ENCODE data around the gene LMTK3.

The LMTK3 gene

DNA sequence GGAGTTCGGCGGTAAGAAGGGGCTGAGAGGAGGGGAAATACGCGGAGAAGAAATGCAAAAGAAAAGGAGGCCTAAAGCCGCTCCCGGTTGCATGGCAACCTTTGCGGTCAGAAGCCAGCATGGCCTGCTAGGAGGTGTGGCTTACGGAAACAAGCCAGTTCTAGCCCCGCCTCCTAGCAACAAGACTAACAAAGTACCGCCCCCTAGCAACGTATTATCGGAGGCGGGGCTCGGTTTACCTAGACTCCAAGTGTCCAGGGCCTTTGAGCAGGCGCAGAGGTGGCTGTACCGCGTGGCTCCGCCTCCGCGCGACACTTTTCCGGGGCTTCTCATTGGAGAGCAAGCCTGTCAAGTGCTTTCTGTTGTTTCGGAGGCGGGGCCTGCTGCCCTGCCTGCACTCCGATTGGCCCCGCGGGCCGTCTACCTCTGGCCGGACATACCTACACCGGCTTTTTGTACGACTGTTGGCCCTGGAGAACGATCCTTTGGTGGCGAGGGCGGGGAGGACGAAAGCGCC is 42.8 kb downstream of the LMTK3 start:
- DNase-seq: peak; percentile 99

DNA sequence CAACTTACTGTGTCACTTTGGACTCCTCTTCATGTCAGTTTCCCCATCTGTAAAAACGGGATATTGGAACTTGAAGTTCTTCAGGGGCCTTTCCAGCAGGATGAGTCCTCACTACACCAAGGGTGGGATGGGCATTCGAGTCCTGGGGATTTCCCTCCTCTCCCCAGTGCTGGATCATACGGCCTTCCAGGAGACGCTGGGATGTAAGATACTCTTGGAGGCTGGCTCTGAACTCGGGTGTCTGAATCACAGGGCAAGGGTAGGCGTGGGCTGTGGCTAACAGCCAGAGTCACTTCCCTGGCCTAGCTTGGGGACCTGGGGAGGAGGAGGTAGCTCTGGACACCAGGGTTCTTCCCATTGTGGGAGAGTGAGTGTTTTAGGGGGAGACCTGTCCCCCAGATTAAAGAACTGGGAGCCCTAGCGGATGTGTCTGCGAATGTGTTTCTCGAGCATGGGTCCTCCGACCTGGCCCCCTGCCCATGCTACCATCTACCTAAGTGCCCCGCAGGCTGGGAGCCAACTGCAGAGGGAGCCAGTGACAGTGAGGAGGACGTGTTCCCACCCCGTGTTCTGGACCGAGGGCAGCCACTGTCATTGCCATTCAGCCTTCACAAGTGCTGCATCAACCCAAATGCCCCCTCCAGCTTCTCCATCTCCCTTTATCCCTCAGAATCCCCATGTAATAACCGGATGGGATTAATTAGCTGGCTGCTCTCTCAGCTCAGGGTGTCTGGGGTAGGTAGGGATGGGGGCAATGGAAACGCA is 44.9 kb downstream of the LMTK3 start:
- no peak for DNase-seq

DNA sequence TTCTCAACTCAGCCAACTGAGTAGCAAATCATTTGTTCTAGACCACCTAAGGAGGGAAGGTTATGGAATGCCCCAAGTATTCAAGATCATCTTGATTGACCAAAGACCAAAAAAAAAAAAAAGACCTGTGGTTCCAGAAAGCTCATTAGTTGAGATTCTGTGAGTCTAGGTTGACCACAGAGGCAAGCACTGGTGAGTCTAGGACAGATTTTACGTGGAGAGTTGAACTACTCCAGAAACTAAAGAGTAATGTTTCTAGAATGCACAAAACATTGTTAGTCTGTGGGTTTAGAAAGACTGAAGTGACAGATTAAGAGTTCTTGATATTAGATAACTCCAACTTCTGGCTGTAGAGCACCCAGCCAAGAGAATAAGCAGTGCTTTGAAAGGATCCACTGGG is 46.4 kb downstream of the LMTK3 start:
- no peak for DNase-seq

DNA sequence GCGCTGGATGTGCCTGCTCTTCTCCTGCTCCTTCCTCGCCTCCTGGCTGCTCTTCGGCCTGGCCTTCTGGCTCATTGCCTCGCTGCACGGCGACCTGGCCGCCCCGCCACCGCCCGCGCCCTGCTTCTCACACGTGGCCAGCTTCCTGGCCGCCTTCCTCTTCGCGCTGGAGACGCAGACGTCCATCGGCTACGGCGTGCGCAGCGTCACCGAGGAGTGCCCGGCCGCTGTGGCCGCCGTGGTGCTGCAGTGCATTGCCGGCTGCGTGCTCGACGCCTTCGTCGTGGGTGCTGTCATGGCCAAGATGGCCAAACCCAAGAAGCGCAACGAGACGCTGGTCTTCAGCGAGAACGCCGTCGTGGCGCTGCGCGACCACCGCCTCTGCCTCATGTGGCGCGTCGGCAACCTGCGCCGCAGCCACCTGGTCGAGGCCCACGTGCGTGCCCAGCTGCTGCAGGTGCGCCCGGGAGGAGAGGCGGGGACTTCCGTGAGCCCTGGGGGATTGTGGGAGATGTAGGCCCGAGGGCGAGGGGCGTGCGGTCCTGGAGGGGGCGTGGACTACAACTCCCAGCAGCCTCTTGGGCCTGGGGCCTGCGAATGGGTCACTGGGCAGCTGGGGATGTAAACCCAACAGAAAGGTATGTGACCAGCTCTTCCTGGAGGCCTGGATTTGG is 49.5 kb downstream of the LMTK3 start:
- DNase-seq: no peak

DNA sequence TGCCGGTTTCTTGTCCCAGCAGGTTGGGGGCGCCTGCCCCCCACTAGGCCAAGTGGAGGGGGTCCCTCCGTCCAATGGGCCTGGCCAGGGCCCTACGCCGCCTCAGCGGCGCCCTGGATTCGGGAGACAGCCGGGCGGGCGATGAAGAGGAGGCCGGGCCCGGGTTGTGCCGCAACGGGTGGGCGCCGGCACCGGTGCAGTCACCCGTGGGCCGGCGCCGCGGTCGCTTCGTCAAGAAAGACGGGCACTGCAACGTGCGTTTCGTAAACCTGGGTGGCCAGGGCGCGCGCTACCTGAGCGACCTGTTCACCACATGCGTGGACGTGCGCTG is 50.0 kb downstream of the LMTK3 start:
- DNase-seq: no peak

DNA sequence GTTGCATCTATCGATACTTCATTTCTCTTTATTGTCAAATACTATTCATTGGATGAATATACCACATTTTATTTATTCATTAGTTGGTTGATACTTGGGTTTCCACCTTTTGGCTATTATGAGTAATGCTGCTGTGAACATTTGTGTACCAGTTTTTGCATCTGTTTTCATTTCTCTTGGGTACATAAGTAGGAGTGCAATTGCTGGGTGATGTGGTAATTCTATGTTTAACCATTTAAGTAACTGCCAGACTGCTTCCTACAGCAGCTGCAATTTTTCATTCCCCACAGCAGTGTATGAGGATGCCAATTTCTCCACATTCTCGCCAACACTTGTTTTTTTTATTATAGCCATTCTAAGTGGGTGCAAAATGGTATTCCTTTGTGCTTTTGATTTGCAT is 53.6 kb downstream of the LMTK3 start:
- DNase-seq: no peak

DNA sequence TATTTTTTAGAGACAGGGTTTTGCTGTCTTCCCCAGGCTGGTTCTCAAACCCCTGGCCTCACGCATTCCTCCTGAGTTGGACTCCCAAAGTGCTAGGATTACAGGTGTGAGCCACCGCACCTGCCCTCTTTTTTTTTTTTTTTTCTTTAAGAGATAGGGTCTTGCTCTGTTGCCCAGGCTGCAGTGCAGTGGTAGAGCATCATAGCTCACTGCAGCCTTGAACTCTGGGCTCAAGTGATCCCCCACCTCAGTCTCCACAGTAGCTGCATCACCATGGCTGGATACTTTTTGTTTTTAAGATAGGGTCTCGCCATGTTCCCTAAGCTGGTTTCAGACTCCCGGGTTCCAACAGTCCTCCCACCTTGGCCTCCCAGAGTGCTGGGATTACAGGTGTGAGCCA is 54.8 kb downstream of the LMTK3 start:
- no peak for DNase-seq

DNA sequence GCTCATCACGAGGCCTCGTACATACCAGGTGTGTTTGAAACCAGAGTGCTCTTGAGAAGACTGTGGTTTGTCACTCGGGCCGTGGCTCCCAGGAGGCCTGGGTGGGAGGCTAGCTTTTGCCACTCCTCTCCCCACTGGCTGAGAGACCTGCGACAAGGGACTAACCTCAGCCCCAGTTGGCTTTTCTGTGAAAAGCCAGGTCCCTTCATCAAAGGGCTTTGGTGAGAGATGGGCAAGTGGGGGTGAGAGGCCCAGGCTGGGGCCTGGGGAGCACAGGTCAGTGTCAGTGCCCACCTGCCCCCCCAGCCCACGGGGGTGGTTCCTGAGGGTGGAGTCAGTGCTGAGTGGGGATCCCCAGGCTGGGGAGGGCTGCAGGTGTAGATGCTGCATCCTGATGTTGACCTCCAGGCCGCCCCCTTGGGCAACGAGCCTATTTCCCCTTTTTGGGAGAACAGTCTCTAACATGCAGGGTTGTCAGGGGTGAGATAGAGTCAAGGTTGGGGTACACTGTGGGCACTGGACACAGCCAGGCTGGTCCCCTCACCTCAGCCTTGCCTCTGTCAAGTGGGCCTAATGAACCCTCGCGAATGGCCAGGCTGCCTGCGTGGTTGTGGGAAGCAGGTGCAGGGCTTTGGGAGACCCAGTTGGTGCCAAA is 55.6 kb downstream of the LMTK3 start:
- no peak for DNase-seq

DNA sequence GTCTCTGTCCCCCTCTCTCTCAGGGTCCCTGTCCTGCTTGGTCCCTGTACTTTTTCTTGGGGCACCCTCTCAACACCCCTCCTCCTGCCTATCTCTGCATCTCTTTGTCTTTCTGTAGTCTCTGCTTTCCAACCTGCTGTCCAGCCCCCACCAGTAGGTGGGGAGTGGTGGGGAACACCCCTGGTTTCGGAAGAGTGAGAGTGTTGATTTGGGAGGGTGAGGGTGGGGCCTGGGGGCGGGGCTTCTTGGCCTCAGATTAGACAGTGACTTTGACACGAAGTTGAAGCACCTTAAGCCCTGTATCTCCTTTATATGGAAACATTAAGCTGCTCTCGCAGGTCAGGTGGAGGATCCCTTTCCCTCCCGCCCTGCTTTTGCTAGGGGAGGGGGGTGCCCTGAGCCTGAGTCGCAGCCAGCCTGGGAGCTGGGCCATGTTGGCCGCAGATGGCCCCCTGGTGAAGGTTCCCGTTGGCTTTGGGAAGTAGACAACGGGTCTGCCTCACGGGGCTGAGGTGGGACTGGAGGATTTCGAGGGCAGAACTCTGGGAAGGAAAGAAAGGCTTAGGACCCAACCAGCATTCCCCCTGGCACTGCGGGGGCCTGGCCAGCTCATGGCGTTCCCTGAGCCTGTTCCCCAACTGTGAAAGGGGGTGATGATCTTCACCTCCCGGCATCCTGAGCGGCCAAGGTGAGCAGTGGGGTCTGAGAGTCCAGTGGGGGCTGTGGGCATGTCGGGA is 56.3 kb downstream of the LMTK3 start, which contains the start of gene KCNJ14:
KCNJ14 (plus strand) TSS at position 404 of the 737 bp plus-strand sequence. CDS start 6,151 bp downstream, outside the sequence.
- DNase-seq: no peak

DNA sequence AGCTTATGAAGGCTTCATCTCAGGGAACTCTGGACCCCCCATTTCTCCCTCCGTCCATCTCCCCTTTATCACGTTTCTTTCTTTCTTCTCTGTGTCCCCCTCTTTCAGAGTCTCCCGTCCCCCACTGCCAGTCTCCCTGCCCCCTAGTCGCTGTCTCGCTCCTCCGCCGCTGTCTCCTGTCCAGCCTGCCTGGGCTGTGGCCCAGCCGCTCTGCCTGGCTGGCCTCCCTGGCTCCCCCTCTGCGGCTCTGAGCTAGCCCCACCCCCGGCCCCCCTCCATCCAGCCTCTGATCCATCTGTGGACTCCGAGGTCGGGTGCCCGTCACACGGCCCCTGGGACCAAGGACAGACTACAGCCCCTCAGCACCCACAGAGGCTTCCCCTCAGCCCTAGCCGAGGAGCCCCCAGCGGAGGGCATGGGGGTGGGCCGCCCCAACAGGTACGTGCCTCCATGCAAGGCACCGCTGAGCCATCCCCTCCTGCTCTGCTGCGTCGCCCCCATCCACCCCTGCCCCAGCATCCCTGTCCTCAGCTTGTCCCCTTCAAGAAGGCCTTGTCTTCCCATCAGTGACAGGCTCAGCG is 57.4 kb downstream of the LMTK3 start:
- no peak for DNase-seq

DNA sequence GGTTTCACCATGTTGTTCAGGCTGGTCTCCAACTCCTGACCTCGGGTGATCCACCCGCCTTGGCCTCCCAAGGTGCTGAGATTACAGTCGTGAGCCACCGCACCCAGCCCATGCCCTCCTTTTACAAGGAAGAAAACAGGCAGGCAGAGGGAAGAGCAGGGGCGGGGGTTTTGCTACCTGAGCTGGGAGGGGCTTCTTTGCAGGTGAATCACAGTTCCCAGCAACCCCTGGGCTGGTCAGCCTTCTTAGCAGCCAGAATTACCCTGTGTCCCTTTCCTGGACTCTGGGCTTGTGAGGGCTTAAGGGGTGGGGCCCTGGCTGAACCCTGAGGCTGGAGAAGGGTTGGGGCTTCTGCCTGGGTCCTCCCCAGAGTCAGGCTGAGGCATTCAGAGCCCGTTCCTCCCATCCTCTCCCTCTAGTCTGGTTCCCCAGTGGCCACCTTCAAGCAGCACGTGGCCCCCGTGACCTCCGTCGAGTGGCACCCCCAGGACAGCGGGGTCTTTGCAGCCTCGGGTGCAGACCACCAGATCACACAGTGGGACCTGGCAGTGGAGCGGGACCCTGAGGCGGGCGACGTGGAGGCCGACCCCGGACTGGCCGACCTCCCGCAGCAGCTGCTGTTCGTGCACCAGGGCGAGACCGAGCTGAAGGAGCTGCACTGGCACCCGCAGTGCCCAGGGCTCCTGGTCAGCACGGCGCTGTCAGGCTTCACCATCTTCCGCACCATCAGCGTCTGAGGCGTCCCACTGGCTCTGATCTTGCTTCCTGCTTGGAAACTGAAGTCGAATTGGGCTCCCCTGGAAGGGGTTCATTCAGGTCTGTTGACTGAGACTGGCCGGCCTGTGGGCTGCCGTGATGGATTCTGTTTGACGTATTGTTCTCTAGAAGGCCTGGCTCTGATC is 59.1 kb downstream of the LMTK3 start:
- no peak for DNase-seq

DNA sequence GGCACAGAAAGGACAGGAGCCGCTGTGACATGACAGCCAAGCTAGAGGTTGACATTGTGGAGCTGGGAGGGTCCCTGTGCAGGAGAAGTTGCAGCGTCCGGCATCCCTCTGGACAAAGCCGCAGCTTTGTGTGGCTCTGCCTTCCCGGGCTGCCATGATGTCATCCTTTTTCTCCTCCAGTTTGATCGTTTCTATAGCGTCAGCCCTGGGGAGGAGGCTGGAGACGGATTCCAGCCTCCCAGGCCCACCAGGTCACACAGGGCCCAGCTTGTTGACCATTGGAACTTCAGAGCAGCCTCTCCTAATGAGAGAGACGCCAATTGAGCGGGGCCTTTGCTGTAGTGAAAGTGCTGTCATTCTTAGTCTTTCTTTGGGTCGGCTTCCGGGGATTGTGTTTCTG is 60.0 kb downstream of the LMTK3 start:
- no peak for DNase-seq

DNA sequence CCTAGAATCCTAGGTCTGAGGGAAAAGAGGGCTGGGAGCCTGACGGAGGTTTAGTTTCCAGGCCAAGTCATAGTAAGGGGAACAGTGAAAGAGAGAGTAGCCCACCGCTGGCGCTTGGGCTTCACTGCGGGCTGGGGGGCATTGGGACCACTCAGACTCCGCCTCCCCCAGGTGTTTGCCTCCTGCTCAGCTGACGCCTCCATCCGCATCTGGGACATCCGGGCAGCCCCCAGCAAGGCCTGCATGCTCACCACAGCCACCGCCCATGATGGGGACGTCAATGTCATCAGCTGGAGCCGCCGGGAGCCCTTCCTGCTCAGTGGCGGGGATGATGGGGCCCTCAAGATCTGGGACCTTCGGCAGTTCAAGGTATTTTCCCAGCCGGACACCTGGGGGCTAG is 60.8 kb downstream of the LMTK3 start:
- no peak for DNase-seq

DNA sequence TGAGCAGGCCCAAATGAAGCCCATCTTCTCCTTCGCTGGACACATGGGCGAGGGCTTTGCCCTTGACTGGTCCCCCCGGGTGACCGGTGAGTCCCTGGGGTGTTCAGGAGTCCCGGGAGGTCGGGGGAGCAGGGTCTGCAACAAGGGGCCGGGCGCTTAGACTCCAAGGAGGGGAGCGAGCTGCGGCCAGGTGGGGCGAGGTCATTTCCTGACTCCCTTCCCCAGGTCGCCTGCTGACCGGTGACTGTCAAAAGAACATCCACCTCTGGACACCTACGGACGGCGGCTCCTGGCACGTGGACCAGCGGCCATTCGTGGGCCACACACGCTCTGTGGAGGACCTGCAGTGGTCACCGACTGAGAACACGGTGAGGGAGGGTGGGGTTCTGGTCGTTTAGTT is 61.2 kb downstream of the LMTK3 start:
- DNase-seq: no peak

DNA sequence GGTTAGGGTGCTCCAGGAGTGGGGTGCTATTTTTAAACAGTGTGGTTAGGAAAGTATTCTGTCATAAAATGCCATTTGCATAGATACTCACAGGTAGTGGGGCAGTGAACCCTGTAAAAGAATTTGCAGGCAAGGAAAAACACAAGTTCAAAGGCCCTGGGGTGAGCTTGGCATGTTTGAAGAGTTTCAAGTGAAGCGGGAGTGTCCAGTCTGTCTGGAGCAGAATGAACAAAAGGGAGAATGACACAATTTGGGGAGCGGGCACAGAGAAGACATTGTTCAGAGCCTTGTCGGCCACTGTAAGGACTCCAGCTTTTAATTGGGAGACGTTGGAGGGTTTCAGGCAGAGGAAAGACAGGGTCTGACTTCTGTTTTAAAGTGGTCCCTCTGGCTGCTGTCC is 63.1 kb downstream of the LMTK3 start:
- DNase-seq: no peak

DNA sequence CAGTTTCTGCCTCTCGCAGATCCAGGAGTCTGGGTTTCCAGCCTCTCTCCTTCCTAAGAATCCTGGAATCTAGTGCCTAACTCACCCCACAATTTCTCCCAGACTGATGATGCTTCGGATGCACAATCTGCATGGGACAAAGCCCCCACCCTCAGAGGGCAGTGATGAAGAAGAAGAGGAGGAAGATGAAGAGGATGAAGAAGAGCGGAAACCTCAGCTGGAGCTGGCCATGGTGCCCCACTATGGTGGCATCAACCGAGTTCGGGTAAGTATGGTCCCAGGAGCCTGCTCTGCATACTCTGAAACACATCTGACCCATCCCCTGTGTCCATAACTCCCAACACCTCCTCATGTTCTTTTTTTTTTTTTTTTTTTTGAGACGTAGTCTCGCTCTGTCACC is 65.1 kb downstream of the LMTK3 start:
- no peak for DNase-seq

DNA sequence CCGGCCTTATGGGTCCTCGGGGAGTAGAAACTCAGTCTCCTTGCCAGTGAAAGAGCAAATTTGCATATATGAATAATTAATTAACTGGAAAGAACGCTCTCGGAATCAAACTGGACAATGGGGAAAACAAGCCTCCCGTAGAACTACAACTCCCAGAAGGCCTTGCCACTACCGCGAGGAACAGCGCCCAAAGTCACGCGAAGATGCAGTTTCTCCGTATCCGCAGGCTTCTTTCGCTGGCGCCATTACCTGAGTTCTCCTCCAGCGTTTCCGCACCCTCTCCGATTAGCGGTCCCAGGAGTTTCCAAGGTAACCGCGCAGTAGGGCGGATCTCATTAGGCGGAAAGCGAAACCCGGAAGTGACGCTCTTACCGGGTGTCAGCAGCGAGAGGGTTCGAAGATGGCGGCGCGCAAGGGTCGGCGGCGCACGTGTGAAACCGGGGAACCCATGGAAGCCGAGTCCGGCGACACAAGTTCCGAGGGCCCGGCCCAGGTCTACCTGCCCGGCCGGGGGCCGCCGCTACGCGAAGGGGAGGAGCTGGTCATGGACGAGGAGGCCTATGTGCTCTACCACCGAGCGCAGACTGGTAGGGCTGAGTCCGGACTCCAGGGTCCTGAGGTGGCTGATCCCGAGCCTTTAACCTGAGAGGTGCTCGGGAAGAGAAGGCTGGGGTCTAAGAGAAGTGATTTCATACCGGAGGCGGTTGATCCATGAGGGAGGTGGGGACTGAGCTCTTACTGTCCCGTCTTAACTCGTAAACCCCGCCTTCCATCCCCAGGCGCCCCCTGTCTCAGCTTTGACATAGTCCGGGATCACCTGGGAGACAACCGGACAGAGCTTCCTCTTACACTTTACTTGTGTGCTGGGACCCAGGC is 65.8 kb downstream of the LMTK3 start, which contains the start of gene GRWD1:
GRWD1 (plus strand) TSS at position 378 of the 876 bp plus-strand sequence; CDS start at position 401, 23 bp downstream.
- peak; percentile 91 for DNase-seq

DNA sequence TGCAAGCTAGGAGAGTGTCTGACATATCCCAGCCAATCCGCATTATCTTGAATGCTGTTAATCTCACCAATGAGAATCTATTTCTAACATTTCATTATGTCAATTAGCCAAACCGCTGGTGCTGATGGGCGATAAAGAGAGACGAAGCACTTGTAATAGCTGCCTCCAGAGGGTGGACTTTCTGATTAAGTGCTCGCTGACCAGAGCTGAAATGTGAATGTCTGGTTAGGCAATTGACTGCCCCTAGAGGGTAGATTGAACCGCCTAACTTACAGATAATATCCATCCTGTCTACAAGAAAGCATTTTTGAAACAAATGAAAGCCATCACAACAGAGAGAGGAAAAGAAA is 66.4 kb downstream of the LMTK3 start:
- DNase-seq: no peak

DNA sequence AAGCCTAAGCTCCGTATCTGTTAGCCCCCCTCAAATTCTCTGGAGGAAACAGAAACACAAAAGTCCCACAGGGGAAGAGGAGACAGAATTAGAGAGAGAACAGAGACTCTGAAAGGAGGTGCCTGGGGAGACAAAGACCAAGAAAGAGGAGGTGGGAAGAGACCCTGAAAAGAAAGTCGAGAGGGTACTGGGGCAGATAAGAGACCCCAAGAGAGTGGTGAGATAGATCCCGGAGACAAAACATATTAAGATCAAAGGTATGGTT is 66.8 kb downstream of the LMTK3 start:
- DNase-seq: no peak

DNA sequence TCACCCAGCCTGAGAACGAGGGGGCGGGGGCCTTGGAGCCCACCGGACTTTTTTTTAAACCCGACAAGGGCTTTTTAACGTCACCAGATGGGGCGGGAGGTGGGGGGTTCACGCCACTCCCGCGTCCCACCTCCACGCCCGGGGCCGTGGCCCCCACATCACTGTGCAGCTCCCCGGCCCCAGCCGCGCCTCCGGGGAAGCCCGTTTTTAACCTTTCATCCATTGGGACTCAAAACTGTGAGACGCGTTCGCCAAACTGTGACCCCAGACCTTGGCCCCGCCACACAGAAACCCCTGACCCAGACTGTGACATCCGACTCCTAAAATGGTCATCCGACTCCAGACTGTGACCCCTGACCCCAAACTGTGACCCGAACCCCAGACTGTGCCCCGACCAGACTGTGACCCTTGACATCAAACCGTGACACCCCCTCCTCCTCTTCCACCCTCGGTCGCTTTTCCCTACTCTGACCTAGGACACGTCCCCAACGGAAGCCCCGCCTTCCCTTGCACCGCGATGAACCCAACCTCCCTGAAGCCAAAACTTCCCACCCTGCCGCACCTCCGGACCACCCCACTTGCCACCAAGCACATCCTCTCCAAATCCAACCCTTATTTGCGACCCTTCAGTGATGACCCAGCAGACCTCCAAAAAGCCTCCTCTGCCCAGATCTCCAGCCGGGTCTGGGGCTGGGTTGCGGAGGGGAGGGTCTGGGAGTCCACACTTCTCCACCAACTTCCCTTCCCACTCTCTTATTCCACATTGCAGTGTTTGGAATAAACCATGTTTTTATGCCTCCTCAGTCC is 67.3 kb downstream of the LMTK3 start:
- DNase-seq: no peak

All from right forelimb (tissue), 1 donor.